NCI-H345 treated with DMSO at 0.1 percent for 48 hours (cell line): Measurements from ENCODE around the gene SLC10A3.

Experiments used
- DNase-seq: peaks from one replicate; lab custom pipeline; 2025; ENCODE audit not compliant: unreplicated experiment; lab: John Stamatoyannopoulos, UW

The SLC10A3 gene

DNA sequence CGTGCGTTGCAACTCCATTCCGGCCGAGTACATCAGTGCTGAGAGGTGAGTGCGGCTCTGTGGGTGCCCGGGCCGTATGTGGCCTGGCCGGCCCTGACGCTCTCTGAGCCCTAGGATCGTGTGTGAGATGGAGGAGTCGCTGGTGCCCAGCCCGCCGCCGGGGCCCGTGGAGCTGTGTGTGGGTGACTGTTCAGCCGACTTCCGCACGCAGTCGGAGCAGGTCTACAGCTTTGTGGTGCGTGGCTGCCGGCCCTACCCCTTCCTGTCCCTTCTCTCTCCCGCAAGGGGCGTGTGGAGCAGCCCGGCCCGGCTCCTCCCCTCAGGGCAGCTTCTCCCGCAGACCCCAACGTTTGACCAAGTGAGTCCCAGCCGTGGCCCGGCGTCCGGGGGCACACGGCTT is 24.4 kb downstream of the SLC10A3 start:
- DNase-seq: no peak

DNA sequence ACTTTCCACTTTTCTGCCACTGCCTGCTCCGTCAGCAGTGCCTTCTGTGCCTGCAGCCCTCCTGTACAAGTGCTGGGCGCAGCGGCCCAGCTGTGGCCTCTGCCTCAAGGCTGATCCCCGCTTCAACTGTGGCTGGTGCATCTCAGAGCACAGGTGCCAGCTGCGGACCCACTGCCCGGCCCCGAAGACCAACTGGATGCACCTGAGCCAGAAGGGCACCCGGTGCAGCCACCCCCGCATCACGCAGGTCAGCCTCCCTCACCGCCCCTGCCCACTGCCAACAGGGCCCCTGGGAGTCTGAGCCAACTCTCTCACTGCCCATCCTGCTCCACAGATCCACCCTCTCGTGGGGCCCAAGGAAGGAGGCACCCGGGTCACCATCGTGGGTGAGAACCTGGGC is 24.8 kb downstream of the SLC10A3 start:
- DNase-seq: no peak

DNA sequence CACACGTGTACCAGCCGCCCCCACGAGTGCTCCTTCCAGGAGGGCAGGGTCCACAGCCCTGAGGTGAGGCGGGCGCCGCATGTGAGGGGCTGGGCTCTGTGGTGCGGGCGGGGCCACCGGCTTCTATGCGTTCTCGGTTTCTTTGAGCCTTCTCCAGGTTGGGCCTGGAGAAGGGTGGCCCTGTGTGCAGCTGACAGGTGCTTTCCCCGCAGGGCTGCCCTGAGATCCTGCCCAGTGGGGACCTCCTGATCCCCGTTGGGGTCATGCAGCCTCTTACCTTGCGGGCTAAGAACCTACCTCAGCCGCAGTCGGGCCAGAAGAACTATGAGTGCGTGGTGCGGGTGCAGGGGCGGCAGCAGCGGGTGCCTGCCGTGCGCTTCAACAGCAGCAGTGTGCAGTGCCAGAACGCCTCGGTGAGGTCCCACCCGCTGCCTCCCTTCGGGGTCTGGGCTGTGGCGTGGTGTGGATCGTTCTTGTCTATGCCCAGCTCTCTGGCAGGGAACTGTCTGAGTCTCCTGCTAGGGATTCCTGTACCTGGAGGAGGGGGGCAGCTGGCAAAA is 25.5 kb downstream of the SLC10A3 start:
- no peak for DNase-seq

DNA sequence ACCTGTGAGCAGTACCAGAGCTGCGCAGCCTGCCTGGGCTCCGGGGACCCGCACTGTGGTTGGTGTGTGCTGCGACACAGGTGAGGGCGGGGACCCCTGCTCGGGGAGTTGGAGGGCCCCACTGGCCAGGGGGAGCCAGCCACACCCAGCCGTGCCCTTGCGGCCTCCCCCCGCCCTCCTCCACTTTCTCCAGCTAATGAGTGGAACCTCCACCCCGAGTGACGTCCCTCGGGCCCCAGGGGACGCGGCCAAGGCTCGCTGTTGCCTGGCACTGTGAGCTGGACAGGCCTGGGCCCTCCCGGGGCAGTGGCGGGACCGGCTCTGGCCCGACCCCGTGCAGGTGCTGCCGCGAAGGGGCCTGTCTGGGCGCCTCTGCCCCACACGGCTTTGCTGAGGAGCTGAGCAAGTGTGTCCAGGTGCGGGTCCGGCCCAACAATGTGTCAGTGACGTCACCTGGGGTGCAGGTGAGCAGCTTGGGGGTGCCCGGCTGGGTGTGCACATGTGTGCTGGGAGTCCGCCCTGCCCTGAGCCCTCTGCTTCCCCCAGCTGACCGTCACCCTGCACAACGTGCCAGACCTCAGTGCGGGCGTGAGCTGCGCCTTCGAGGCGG is 26.7 kb downstream of the SLC10A3 start:
- DNase-seq: no peak

DNA sequence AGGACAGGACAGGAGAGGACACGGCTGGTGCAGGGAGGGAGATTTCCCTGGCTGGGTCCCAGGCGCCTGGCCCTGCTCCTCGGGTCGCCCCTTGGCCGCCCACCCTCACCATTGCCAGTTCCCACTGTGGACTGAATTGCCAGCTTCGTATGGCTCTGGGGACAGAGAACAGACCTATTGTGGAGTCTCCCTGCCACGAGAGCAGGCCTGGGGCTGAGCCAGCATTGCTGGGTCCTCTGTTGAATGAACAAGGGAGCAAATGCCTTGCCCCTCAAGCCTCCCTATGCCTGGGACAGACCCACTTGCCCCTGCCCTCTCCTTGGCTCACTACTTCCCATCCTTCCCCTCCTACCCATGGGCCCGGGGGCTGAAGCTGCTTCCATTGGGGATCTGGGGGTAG is 28.0 kb downstream of the SLC10A3 start:
- no peak for DNase-seq

DNA sequence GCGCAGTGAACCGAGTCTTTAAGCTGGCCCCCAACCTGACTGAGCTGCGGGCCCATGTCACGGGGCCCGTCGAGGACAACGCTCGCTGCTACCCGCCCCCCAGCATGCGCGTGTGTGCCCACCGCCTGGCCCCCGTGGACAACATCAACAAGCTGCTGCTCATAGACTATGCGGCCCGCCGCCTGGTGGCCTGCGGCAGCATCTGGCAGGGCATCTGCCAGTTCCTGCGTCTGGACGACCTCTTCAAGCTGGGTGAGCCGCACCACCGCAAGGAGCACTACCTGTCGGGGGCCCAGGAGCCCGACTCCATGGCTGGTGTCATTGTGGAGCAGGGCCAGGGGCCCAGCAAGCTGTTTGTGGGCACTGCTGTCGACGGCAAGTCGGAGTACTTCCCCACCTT is 30.1 kb downstream of the SLC10A3 start:
- no peak for DNase-seq

DNA sequence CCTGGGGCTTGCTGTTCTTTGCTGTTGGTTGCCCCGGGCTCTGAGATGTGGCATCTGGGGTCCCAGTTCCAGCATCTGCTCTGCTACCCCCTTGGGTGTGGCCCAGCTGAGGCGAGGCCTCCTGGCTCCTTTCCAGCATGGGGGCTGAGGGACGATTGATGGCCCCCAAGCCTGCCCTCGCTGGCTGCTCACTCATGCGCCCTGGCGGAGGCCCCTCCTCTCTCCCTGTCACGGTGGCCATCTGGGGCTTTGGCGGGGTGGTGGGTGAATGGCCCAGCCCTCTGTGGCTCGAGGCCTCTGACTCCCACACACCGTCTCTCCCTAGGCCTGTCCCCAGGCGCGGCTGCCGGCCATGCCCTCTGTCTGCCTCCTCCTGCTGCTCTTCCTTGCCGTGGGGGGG is 30.6 kb downstream of the SLC10A3 start:
- DNase-seq: no peak

DNA sequence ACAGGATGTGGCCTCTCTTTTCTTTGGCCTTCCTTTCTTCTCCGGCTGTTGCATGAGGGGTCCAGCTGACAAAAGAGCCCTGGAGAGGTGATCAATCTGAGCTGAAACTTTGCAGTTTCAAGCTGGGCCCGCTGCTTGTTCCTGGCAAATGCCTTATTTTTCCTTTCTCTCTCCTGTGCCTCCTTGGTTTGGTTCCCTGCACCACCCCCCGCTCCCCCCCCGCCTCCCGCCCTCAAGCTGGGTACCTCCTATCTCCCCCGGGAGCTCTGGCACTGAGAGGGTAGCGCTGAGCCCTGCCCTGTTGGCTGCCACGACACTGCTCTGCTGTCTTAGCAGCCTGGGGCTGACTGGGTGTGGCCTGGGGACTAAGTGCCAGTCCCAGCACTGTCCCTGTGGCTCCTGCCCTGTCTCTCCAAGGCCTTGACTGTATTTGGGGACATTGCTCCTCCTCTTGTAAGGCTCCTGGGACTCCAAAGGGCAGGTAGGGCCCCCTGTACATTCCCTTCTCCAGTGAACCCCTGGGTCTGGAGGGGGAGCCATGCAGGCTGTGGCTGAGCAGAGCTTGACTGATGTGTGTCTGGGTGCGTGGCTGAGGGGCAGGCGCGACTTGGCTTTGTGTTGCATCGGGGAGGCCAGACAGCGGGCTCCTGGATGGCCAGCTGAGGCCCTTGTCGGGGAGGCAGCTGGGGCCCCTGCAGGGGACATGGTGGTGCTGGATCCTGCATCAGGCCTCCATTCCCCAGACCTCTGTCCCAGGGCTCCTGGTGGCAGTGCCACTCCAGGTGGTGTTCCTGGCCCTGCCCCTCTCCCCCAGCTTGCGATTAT is 31.3 kb downstream of the SLC10A3 start:
- no peak for DNase-seq

DNA sequence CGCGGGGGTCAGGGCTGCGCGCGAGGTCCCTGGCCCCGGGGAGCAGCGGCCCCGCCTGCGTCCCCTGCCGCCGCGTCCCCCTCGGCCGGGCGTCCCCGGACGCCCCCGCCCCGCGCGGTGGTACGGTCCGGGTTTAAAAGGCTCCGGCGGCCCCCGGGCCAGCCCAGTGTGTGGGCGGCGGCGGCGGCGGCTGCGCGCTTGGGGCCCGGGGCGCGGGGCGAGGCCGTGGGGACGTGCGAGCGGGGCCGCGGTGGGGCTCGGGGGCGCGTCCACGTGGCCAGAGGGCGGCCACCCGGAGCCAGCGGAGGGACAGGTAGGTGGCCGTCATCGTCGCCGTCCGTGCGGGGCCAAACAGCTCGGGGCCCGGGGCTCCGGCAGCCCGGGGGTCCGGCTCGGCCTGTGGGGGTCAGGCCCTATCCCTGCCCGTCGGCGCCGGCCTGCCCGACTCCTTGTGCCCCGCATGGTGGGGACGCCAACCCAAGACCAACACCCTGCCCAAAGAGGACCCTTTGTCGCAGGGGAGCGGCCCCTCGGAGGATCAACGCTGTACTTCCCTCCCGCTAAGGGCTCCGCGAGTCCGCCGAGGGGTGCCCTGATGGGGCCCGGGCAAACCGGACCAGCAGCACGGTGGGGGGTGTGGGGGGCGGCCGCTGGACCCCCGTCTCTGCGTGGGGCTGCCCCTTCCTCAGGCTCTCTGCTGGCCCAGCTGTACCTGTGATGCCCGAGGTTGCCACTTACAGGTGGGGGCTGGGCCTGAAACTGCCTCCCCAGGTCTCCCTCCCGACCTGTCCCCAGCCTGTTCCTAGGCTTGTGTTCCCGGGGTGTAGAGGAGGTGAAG is 32.1 kb downstream of the SLC10A3 start, which contains the start of gene PLXNA3:
TSS of gene PLXNA3 (plus strand) at position 166 of the 838 bp plus-strand sequence. CDS start 1,903 bp downstream, outside the sequence.
- no peak for DNase-seq

DNA sequence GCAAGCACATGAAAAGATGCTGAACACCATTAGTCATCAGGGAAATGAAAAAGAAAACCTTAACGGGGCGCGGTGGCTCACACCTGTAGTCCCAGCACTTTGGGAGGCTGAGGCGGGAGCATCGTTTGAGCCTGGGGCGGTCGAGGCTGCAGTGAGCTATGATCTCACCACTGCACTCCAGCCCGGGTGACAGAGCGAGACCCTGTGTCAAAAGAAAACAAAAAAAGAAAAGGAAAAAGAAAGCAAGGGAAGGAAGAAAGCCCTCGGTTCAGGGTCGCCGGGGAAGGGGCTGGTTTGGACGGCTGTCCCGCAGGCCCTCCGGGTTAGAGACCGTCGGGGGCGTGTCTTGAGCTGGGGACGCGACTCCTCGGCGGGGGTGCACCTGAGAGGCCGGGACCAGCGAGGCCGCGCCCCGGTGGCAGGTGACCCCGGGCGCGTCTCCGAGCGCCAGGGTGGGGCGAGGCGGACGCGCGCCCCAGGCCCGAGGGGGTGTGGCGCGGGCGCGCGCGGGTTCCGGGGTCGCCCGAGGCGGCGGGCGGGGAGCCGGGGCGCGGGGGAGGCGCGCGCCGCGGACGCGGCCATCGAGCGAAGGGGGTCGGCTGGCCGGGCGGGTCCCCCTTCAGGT is 32.8 kb downstream of the SLC10A3 start:
- peak; percentile 13 for DNase-seq

DNA sequence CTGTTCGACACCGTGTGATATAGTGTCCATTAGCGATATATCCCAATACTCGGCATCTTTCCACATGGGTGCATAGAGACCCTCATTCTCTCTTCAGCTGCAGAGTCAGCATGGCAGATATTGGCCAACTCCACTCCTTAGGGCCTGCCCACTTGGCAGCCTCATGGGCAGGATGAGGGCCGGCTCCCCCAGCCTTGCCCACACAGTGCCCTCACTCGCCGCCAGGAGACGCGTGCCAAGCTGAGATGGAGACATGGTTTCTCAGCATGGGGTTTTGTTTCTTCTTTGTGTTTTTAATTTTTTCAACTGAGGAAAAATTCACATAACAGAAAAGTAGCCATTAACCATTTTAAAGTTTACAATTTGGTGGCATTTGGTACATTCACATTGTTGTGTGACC is 37.6 kb downstream of the SLC10A3 start:
- no peak for DNase-seq

DNA sequence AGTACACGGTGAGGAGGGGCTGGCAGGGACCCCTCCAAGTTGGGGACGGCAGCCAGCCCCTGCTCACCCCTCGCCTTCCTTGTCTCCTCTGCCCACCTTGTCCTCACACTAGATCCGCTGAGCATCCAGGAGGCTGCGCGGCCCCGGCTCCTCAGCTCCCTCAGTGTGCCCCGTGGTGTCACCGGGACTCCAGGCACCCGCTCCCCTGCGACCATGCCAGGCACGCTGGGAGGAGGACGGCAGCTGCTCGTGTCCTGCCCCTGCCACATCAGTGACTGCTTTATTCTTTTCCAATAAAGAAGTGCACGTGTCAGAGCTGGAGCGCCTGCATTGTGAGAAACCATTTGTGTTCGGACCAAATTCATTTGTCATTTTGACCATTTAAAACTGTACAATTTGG is 40.1 kb downstream of the SLC10A3 start:
- no peak for DNase-seq

DNA sequence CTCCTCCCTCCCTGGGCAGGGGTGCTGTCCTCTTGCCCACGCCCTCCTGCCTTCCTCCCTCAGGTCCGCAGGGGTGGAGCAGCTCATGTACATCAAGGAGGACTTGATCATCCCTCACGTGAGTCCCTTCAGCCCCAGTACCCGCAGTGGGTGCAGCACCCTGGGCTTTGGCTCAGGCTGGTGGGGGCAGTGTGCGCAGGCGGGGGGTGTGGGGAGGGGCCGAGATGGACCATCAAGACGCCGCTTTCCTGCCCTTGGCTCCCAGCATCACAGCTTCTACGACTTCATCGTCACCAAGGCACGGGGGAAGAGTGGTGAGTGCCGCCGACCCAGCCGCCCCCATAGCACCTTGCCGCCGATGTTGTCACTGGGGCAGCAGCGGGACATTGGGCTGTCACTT is 40.8 kb downstream of the SLC10A3 start:
- no peak for DNase-seq

DNA sequence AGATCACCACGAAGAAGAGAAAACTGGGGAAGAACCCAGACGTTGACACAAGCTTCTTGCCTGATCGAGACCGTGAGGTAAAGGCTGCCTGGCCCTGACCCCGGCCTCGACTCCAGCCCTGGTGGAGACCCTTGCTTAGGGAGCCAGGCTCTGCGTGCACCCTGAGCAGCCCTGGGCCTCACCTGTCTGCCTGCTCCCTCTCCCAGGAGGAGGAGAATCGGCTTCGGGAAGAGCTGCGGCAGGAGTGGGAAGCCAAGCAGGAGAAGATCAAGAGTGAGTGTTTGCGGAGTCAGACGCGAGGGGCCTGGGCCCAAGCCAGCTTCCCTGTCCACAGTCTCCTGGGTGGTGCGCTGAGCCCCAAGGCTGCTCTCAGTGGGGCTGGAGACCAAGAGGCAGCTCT is 41.9 kb downstream of the SLC10A3 start:
- no peak for DNase-seq

DNA sequence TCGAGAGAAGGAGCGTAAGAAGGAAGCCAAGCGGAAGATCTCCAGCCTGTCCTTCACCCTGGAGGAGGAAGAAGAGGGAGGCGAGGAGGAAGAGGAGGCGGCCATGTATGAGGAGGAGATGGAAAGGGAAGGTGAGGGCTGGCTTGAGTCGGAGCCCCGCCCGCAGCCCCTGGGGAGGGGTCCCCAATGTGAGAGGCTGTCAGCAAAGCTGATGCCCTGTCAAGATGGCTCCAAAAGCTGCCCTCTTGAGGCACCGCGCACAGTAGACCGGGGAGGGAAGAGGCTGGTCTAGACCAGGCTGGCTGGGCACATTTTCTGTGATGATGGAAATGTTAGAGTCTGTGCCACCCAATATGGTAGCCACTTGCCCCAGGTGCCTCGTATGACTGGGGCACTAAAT is 44.0 kb downstream of the SLC10A3 start:
- no peak for DNase-seq

DNA sequence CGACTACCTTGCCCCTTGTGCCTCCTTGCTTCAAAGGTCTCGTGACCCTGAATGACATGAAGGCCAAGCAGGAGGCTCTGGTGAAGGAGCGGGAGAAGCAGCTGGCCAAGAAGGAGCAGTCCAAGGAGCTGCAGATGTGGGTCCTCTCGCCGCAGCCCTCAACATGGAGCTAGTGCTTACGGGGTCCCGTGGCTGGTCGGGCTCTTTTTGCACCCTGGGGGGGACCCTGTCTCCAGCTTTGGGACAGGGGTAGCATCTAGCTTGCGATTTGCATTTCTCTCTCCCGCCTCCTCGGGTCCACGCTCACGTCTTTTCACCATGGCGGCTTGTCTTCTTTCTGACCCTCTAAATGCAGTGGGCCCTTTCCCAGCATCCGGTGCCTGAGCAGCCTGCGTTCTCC is 44.7 kb downstream of the SLC10A3 start:
- no peak for DNase-seq

DNA sequence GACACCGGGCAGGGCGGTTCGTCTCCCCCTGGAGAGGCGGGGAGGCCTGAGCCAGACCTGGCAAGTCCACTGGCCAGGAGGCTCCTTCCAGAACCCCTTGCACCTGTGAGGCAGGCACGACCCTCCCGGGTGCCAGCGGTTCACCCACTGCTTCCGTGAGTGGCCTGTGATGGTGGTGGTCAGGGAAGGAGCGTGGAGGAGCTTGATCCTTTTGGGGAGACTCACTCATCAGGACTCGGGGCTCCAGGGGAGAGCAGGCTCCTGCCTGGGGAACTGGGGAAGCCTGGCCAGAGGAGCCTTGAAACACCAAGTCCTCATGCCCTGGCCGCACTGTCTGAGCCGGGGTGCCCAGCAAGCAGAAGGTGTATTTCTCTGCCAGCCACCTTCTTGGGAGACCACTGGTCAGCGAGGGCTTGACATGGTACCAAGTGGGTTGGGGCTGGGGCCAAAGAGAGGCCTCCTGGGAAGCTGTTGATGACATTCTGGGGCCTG is 45.6 kb downstream of the SLC10A3 start:
- DNase-seq: no peak

DNA sequence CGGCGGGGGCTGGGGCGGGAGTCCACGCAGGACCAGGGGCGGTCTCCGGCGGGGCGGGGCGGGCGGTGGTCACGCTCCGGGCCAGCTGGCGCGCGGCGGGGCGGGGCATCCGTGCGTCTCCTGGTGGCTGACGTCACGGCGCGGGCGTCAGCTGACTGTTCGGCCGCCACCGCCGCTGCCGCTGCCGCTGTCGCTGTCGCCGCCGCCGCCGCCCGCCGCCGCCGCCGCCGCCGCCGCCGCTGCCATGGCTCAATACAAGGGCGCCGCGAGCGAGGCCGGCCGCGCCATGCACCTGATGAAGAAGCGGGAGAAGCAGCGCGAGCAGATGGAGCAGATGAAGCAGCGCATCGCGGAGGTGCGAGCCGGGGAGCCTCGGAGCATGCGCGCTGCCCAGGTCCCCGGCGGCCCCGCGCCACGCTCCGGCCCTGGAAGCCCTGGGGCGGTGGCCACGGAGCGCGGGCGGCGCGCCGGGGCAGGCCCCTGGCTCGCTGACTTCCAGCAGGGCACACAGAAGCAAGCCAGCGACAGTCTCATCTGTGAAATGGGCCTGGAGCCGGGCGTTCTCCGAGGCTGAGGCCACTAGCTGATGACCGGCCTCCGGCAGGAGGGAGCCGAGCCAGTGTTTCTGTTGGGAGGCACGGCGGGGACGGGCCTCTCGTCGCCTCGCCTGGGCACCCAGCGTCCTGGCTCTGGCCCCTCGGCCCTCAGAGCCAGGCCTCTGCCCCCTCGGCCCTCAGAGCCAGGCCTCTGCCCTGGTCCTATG is 46.3 kb downstream of the SLC10A3 start, which contains the start of gene FAM50A:
TSS of gene FAM50A (plus strand) at position 150 of the 763 bp plus-strand sequence. CDS start at position 245, 95 bp downstream.
- peak; percentile 23 for DNase-seq

DNA sequence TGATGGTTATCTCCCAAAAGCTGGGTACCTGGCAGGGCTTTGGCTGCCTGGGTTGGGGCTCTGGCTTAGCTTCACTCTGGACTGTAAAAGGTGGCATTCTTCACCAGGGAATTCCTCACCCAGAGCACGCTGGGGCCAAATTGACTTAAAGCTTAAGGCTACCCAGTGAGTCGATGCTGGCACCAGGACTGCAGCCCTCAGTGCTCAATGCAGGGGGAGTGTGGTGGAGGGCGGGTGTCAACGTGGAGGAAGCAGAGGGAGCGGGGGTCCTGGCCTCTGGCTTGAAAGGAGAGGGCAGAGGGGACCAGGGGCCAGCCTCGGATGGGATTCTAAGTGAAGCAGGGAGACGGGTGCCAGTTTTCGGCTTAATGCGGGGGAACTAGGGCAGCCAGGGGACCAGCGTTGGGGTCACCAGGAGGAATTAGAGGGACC is 46.9 kb downstream of the SLC10A3 start:
- no peak for DNase-seq
